SU-DHL-6 (cell line): ENCODE results near the gene GDPGP1.
"Not testable (repeated sequence)": the region's sequence is repeated elsewhere in the genome, so short reads cannot be mapped to it uniquely, and the experiment has no call there.

Experiments used
- H2AFZ ChIP-seq: fragments of 200-600 bp; sonication (generic); 2 replicates; pipeline ENCODE4 v1.6.1; 2014; ENCODE audit warnings: low read depth, mild to moderate bottlenecking, moderate library complexity, mixed read lengths, antibody characterized with exemption, low read length; ENCODE audit not compliant: severe bottlenecking
- H3F3A ChIP-seq: fragments of 200-600 bp; shearing (Covaris generic); 2 replicates; pipeline ENCODE4 v1.6.0; 2016; ENCODE audit warnings: antibody characterized with exemption, mild to moderate bottlenecking; ENCODE audit not compliant: insufficient read depth
- H3K27ac ChIP-seq: fragments of 200-600 bp; sonication (generic); 2 replicates; pipeline ENCODE4 v1.5.1; 2016; ENCODE audit warnings: low read depth, mild to moderate bottlenecking, low read length, moderate library complexity, mixed read lengths
- H3K27me3 ChIP-seq: fragments of 200-600 bp; sonication (generic), shearing (Covaris generic); 2 replicates; pipeline ENCODE4 v1.6.0; 2014; ENCODE audit warnings: mild to moderate bottlenecking, low read length
- H3K36me3 ChIP-seq: fragments of 200-600 bp; sonication (generic); 2 replicates; pipeline ENCODE4 v1.6.1; 2014; ENCODE audit warnings: mild to moderate bottlenecking, low read length, mixed read lengths
- H3K4me2 ChIP-seq: fragments of 300-600, 200-600 bp; shearing (Covaris generic), sonication (generic); 2 replicates; pipeline ENCODE4 v1.6.0; 2014; ENCODE audit warnings: low read length, low read depth, mild to moderate bottlenecking; ENCODE audit not compliant: poor library complexity, severe bottlenecking
- H3K4me3 ChIP-seq: fragments of 200-600 bp; sonication (generic); 2 replicates; pipeline ENCODE4 v1.5.1; 2014; ENCODE audit warnings: antibody characterized with exemption, low read length, mild to moderate bottlenecking, mixed read lengths; ENCODE audit not compliant: insufficient read depth, poor library complexity, severe bottlenecking
- H3K79me2 ChIP-seq: fragments of 200-600 bp; sonication (generic); 2 replicates; pipeline ENCODE4 v1.6.1; 2014; ENCODE audit warnings: mild to moderate bottlenecking, low read length, moderate library complexity; ENCODE audit not compliant: insufficient read depth
- H3K9ac ChIP-seq: fragments of 200-600 bp; sonication (generic); 2 replicates; pipeline ENCODE4 v1.7.0; 2014; ENCODE audit warnings: mild to moderate bottlenecking, low read length
- H3K9me2 ChIP-seq: fragments of 200-600 bp; sonication (generic); replicated peaks from 2 replicates; pipeline ENCODE4 v1.6.1; 2014; ENCODE audit warnings: low read length; ENCODE audit not compliant: insufficient read depth
- H3K9me3 ChIP-seq: fragments of 200-600 bp; sonication (generic); 2 replicates; pipeline ENCODE4 v1.6.1; 2014; ENCODE audit warnings: low read length, mixed read lengths; ENCODE audit not compliant: insufficient read depth
- H4K20me1 ChIP-seq: fragments of 200-600 bp; sonication (generic); 2 replicates; pipeline ENCODE4 v1.6.1; 2014; ENCODE audit warnings: low read depth, mild to moderate bottlenecking, antibody characterized with exemption, low read length, moderate library complexity, mixed read lengths
- CTCF ChIP-seq: fragments of 200-600 bp; sonication (generic); IDR thresholded peaks from one replicate; pipeline ENCODE4 v1.5.1; 2017; ENCODE audit warnings: antibody characterized with exemption, mild to moderate bottlenecking, low read length, moderate library complexity; ENCODE audit not compliant: insufficient read depth, poor library complexity, severe bottlenecking
- EZH2phosphoT487 ChIP-seq: fragments of 200-600 bp; sonication (generic), shearing (Covaris generic); conservative IDR thresholded peaks from 2 replicates; pipeline ENCODE4 v1.6.1; 2018; ENCODE audit warnings: mild to moderate bottlenecking, antibody characterized with exemption, low read length, moderate library complexity, mixed read lengths

The GDPGP1 gene

GRCh38 chr15:90259524-90259923 is 25.5 kb downstream of the GDPGP1 start:
- TF ChIP-seq CTCF: no peak
- TF ChIP-seq EZH2phosphoT487: no peak
- H3K4me2 ChIP-seq: no peak overlapping the region
- no peaks in the 10 kb centered on the region for H4K20me1 ChIP-seq
- no peak overlapping the region for H3K9ac ChIP-seq
- H3K4me3 ChIP-seq: no peak overlapping the region
- no peaks in the 10 kb centered on the region for H3K36me3 ChIP-seq
- H3K9me3 ChIP-seq: no peaks in the 10 kb centered on the region
- H2AFZ ChIP-seq: no peak overlapping the region
- no peaks in the 10 kb centered on the region for H3F3A ChIP-seq
- no peaks in the 10 kb centered on the region for H3K79me2 ChIP-seq
- H3K9me2 ChIP-seq: no peaks in the 10 kb centered on the region
- no peaks in the 10 kb centered on the region for H3K27me3 ChIP-seq
- no peak overlapping the region for H3K27ac ChIP-seq

- not testable (repeated sequence) for H3K9me2 ChIP-seq, H3K27me3 ChIP-seq, H3K79me2 ChIP-seq, H2AFZ ChIP-seq, H3K36me3 ChIP-seq, H3K4me3 ChIP-seq, H3K9me3 ChIP-seq, H3K9ac ChIP-seq, H3K4me2 ChIP-seq, H4K20me1 ChIP-seq, H3F3A ChIP-seq, H3K27ac ChIP-seq
These were observed 26.7 kb downstream of the GDPGP1 start for GRCh38 chr15:90260731-90261130.

- Histone ChIP-seq H2AFZ (no peak overlapping the region), H4K20me1 (no peaks in the 10 kb centered on the region), H3K36me3 (0 out of 2 replicates have a peak, but pooled peaks cover 2% of the 10 kb centered on the region), H3K9me2 (no peaks in the 10 kb centered on the region), H3K9ac (no peak overlapping the region), H3K9me3 (no peaks in the 10 kb centered on the region), H3F3A (no peaks in the 10 kb centered on the region), H3K27me3 (no peaks in the 10 kb centered on the region), H3K4me2 (no peak overlapping the region), H3K79me2 (peaks cover 11% of the 10 kb centered on the region), H3K27ac (no peak overlapping the region), H3K4me3 (no peak overlapping the region)
- no peak for TF ChIP-seq CTCF
These were observed 27.8 kb downstream of the GDPGP1 start for GRCh38 chr15:90261811-90262210.

- Histone ChIP-seq H3K36me3 (peaks cover 8% of the 10 kb centered on the region; the same call in 1 of the 2 replicates), H2AFZ (no peak overlapping the region), H3K9me3 (no peaks in the 10 kb centered on the region), H3F3A (no peaks in the 10 kb centered on the region), H3K27me3 (no peaks in the 10 kb centered on the region), H3K27ac (no peak overlapping the region), H3K4me2 (no peak overlapping the region), H3K9ac (no peak overlapping the region), H3K79me2 (peaks cover 17% of the 10 kb centered on the region), H3K4me3 (no peak overlapping the region), H3K9me2 (no peaks in the 10 kb centered on the region), H4K20me1 (peaks cover under 1% of the 10 kb centered on the region; the same call in 1 of the 2 replicates)
- TF ChIP-seq EZH2phosphoT487 (no peak), CTCF (no peak)
These were observed 28.4 kb downstream of the GDPGP1 start for GRCh38 chr15:90262426-90262825.
